Common myeloid progenitor, CD34-positive (primary cell): ENCODE measurements around the gene PRDM12.
"Not testable (repeated sequence)": the region's sequence is repeated elsewhere in the genome, so short reads cannot be mapped to it uniquely, and the experiment has no call there.

Experiments used
- CTCF ChIA-PET: fragments of 350-600 bp; sonication (Branson Sonifier 250); formaldehyde crosslinking; loops from one replicate; lab custom pipeline; 2021; ENCODE audit warnings: antibody characterized with exemption; lab: Charles Lee
- POLR2A ChIA-PET: fragments of 350-600 bp; sonication (Branson Sonifier 250); formaldehyde crosslinking; loops from one replicate; lab custom pipeline; 2021; ENCODE audit warnings: antibody characterized with exemption; lab: Charles Lee
- DNase-seq, 3 donors: peaks; one replicate each; pipeline versions ENCODE4 v3.0.0 to v3.0.0-alpha.2; 2013
- H3K27ac ChIP-seq, 2 experiments: 1 replicate in 1 of 2; 2 replicates in 1 of 2; pipeline ENCODE4 v1.7.0; 2013; ENCODE audit warnings: inconsistent platforms in 2 of 2, low read length in 2 of 2, mild to moderate bottlenecking in 2 of 2, low read depth in 1 of 2, moderate library complexity in 1 of 2; ENCODE audit not compliant: severe bottlenecking in 2 of 2, insufficient read depth in 1 of 2, poor library complexity in 1 of 2
- H3K27me3 ChIP-seq, 5 experiments: replicated peaks in 2 of 5; 1 replicate in 3 of 5; 2 replicates in 2 of 5; pipeline versions ENCODE4 v1.6.1 to v1.7.0; 2013; ENCODE audit warnings: low read length in 4 of 5, mild to moderate bottlenecking in 2 of 5, moderate library complexity in 2 of 5, inconsistent platforms in 1 of 5; ENCODE audit not compliant: insufficient read depth in 5 of 5, control insufficient read depth in 4 of 5
- H3K36me3 ChIP-seq, 4 experiments: 1 replicate in 2 of 4; 2 replicates in 2 of 4; pipeline versions ENCODE4 v1.6.1 to v1.7.0; 2013; ENCODE audit warnings: low read length in 3 of 4, control low read depth in 1 of 4, mild to moderate bottlenecking in 1 of 4; ENCODE audit not compliant: control insufficient read depth in 4 of 4, insufficient read depth in 4 of 4
- H3K4me1 ChIP-seq, 4 experiments: 1 replicate in 3 of 4; 2 replicates in 1 of 4; pipeline versions ENCODE4 v1.6.1 to v1.7.1; 2013; ENCODE audit warnings: low read length in 3 of 4, mild to moderate bottlenecking in 3 of 4, control low read depth in 1 of 4, inconsistent platforms in 1 of 4, moderate library complexity in 1 of 4; ENCODE audit not compliant: control insufficient read depth in 4 of 4, insufficient read depth in 4 of 4; ENCODE audit errors: control extremely low read depth in 1 of 4
- H3K4me3 ChIP-seq, 7 experiments: 1 replicate in 4 of 7; 2 replicates in 3 of 7; pipeline versions ENCODE4 v1.5.1 to v1.7.0; 2013; ENCODE audit warnings: mild to moderate bottlenecking in 7 of 7, low read length in 6 of 7, moderate library complexity in 6 of 7, inconsistent platforms in 2 of 7, low read depth in 2 of 7, control low read depth in 1 of 7; ENCODE audit not compliant: insufficient read depth in 4 of 7, control insufficient read depth in 1 of 7; ENCODE audit errors: extremely low read depth in 1 of 7
- H3K9me3 ChIP-seq, 5 experiments: 1 replicate in 4 of 5; 2 replicates in 1 of 5; pipeline versions ENCODE4 v1.6.1 to v1.7.1; 2013; ENCODE audit warnings: low read length in 4 of 5, mild to moderate bottlenecking in 2 of 5, inconsistent platforms in 1 of 5, low read depth in 1 of 5, moderate library complexity in 1 of 5; ENCODE audit not compliant: control insufficient read depth in 4 of 5, insufficient read depth in 2 of 5; ENCODE audit errors: control extremely low read depth in 1 of 5
- WGBS: methylation state at CpG from one replicate; pipeline ENCODE4 v1.1.5; 2013; ENCODE audit not compliant: insufficient coverage; 5-methylcytosine and 5-hydroxymethylcytosine counted together

The PRDM12 gene

DNA sequence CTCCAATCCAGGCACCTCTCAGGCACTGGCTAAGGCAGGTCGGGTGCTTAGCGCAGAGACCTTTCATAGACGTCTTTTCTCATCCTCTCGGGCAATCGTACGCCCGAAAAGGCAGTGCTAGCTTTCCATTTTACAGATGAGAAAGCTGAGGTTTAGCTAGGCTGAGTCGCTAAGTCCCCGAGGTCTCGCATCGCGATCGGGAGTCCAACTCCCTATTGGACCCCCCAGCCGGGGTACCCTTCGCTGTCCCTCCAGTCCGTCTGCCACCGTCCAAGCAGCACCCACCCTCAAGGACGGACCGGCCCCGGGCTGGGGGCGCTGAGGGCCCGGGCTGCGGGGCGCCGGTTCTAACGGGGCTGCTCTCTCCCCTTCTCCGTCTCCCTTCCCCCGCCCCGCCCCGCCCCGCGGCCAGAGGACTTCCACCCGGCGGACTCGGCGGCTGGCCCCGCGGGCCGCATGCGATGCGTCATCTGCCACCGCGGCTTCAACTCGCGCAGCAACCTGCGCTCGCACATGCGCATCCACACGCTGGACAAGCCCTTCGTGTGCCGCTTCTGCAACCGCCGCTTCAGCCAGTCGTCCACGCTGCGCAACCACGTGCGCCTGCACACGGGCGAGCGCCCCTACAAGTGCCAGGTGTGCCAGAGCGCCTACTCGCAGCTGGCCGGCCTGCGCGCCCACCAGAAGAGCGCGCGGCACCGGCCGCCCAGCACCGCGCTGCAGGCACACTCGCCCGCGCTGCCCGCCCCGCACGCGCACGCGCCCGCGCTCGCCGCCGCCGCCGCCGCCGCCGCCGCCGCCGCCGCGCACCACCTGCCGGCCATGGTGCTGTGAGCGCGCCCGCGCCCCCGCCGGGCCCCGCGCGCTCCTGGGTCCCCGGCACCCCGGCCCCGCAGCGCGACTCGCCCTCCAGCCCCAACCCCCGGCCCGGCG, 16.7 kb downstream of the PRDM12 start:
- peak; percentile 75 to 83 (median 79) for DNase-seq
- Histone ChIP-seq H3K27me3 (peaks cover 0 to 57% (median 17%) of the 10 kb centered on the region in 5 experiments), H3K36me3 (no peaks in the 10 kb centered on the region), H3K4me3 (peak overlapping the region; percentile 23 to 67 (median 57)), H3K9me3 (peaks cover 0 to 8% (median 6%) of the 10 kb centered on the region in 5 experiments), H3K27ac (no peak overlapping the region), H3K4me1 (peaks cover 0 to 16% (median 14%) of the 10 kb centered on the region in 4 experiments)
- ChIA-PET POLR2A (no interaction called here), CTCF (interaction anchor here (0.8 to 11.5 kb wide), 4 partner anchors 19 to 217 kb away, joined by 3 to 171 read pairs (median 4); no protein-coding TSS in a partner anchor)
- WGBS = 2% methylated on average over 80 of the region's 116 CpGs

DNA sequence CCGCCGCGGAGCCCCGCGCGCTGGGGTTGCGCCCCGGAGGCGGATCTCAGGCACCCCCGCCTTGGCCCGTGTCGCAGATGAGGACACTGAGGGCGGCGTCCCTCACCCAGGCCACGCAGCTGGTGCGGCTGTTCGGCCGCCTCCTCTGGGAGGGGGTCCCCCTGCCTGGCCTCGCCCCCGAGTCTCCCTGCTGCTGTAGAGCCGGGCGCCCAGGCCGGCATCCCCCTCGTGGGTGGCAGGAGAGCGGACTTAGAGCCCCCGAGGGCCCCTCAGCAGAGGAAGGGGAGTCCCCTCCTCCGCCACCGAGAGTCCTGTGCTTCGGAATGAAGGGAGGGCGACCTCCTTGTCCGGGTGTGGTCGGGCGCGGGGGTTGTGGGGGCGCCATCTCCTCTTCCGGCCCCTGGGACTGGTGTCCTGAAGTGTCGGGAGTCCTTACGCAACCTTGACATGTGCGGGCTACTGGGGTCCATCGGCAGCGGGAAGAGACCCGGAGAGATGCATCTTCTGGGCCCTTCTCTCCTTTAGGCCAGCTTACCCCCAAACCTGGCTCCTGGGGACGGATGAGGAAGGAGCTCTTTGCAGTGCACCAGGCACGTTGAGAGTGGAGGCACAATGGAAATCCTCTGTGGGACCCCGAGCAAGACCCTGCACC, 17.5 kb downstream of the PRDM12 start:
- Histone ChIP-seq H3K27ac (no peak overlapping the region), H3K4me3 (peak overlapping the region; percentile 17 to 67 (median 57)), H3K4me1 (peaks cover 0 to 16% (median 14%) of the 10 kb centered on the region in 4 experiments), H3K9me3 (peaks cover 0 to 8% (median 6%) of the 10 kb centered on the region in 5 experiments), H3K27me3 (peaks cover 0 to 57% (median 14%) of the 10 kb centered on the region in 5 experiments), H3K36me3 (no peaks in the 10 kb centered on the region)
- ChIA-PET POLR2A (interaction anchor here (0.7 kb wide), 1 partner anchor 31 kb away, joined by 3 read pairs; no protein-coding TSS in a partner anchor), CTCF (interaction anchor here (0.6 to 11.5 kb wide), 18 partner anchors 9 to 235 kb away, joined by 3 to 171 read pairs (median 4); partner anchors contain the start of gene PRDM12)
- DNase-seq = peak in 1 of 3 donors; percentile 41
- WGBS = 1% methylated on average over 36 of the region's 45 CpGs

DNA sequence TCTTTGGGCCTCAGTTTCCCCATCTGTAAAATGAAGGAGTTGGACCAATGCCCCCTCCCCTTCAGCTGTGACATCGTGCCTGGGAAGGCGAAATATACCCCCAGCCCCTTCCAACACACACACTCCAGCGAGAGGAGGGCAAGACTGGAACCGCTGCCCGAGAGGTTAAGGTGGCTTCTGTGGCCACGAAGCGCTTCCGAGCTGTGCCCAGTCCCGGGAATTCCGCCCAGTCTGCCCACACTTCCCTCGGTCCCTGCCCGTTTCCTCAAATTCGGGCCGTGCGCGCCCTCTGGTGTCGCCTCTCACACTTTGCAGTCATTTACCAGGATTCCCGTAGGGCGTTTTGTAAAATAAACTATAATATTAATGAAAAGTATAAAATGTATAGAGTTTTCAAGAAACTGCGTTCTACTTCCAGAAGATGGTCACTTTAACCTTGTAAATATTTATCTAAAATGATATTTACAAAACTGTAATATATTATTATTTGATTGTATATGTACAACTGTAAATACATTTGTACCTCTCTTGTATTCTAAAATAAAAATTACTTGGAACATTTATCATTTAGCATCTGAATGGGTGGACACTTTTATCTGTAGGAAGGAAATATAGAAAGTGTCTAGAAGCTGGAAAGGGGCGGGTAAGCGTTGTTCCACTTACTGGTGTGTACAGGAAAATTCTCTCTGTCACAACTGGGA, 18.2 kb downstream of the PRDM12 start:
- POLR2A ChIA-PET = interaction anchor here (0.7 kb wide), 1 partner anchor 31 kb away, joined by 3 read pairs; no protein-coding TSS in a partner anchor

DNA sequence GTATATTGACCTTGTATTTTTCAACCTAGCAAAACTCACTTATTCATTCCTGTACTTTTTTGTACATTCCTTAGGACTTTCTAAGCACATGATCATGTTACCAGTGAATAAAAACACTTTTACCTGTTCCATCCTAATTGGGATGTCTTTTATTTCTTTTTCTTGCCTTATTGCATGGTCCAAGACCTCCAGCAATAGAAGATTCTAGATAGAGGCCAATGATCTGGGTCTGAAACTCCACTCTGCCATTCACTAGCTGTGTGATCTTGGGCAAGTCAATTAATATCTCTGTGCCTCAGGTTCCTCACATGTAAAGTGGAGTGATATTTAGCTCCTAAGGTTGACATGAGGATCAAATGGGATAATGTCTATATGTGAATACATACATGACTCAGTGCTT, 20.7 kb downstream of the PRDM12 start:
- CTCF ChIA-PET = interaction anchor here (0.8 to 11.5 kb wide), 4 partner anchors 8 to 221 kb away, joined by 3 to 171 read pairs (median 4); no protein-coding TSS in a partner anchor
- DNase-seq = no peak
- no peak overlapping the region for H3K4me3 ChIP-seq
- H3K36me3 ChIP-seq = no peaks in the 10 kb centered on the region
- POLR2A ChIA-PET = no interaction called here
- H3K27ac ChIP-seq = no peak overlapping the region
- peaks cover 0 to 32% (median 14%) of the 10 kb centered on the region in 5 experiments for H3K27me3 ChIP-seq
- peaks cover 0 to 8% (median 6%) of the 10 kb centered on the region in 5 experiments for H3K9me3 ChIP-seq
- H3K4me1 ChIP-seq = peaks cover 0 to 16% (median 14%) of the 10 kb centered on the region in 4 experiments

More for the DNA sequence above, 18.2 kb downstream of the PRDM12 start:
- peaks cover 0 to 8% (median 6%) of the 10 kb centered on the region in 5 experiments for H3K9me3 ChIP-seq
- H3K36me3 ChIP-seq = no peaks in the 10 kb centered on the region
- peaks cover 0 to 52% (median 14%) of the 10 kb centered on the region in 5 experiments for H3K27me3 ChIP-seq
- WGBS = 8% methylated on average over 8 of the region's 22 CpGs
- CTCF ChIA-PET = interaction anchor here (0.6 to 11.5 kb wide), 19 partner anchors 9 to 236 kb away, joined by 3 to 171 read pairs (median 3); partner anchors contain the start of gene PRDM12
- peak in 2 of 3 donors; percentile 44 to 57 for DNase-seq
- no peak overlapping the region for H3K27ac ChIP-seq
- H3K4me3 ChIP-seq = peak overlapping the region in 6 of 7 experiments; percentile 26 to 67 (median 58)
- H3K4me1 ChIP-seq = peaks cover 0 to 16% (median 14%) of the 10 kb centered on the region in 4 experiments

DNA sequence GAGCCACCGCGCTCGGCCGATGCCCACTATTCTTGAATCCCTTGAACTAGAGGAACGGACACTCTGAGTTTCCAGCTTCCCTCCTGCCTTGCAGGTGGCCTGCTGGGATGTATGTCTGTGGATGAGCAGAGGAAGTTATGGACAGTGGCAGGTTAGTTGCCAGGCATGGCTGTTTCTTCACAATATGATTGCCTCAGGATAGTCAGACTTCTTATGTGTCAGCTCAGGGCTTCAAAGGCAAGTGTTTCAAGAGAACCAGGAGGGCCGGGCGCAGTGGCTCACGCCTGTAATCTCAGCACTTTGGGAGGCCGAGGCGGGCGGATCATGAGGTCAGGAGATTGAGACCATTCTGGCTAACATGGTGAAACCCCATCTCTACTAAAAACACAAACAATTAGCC, 21.6 kb downstream of the PRDM12 start:
- H3K27ac ChIP-seq, POLR2A ChIA-PET, H3K36me3 ChIP-seq, H3K4me3 ChIP-seq, H3K9me3 ChIP-seq, DNase-seq: not testable (repeated sequence)
- WGBS = 97% methylated on average over 6 of the region's 11 CpGs
- CTCF ChIA-PET = interaction anchor here (0.5 to 11.5 kb wide), 5 partner anchors 9 to 222 kb away, joined by 3 to 171 read pairs (median 3); no protein-coding TSS in a partner anchor
- Histone ChIP-seq H3K27me3 (peaks cover 0 to 30% (median 12%) of the 10 kb centered on the region in 5 experiments), H3K4me1 (peaks cover 0 to 13% (median 11%) of the 10 kb centered on the region in 4 experiments)

DNA sequence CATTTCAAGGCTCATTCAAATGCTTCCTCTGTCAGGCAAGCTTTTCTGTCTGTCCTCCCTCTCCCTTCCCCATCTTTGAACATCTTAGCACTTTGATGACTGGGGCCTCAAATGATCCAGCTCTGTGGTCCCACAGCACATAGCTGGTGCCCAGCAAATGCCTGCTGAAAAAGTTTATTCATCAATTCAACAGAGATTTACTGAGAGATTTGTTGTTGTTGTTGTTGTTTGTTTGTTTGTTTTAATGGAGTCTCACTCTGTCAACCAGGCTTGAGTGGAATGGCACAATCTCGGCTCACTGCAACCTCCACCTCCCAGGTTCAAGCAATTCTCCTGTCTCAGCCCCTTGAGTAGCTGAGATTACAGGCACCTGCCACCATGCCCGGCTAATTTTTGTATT, 23.2 kb downstream of the PRDM12 start:
- Histone ChIP-seq H3K4me3 (no peak overlapping the region), H3K27ac (no peak overlapping the region), H3K9me3 (peaks cover 0 to 9% (median 6%) of the 10 kb centered on the region in 5 experiments), H3K27me3 (peaks cover 0 to 23% (median 6%) of the 10 kb centered on the region in 5 experiments), H3K4me1 (no peaks in the 10 kb centered on the region), H3K36me3 (no peaks in the 10 kb centered on the region)
- POLR2A ChIA-PET = no interaction called here
- WGBS = no CpG with 5 or more reads among the region's 2 CpGs
- no peak for DNase-seq
- CTCF ChIA-PET = interaction anchor here (11.5 kb wide), 1 partner anchor 224 kb away, joined by 171 read pairs; no protein-coding TSS in a partner anchor
